K562 (cell line): ENCODE data around the gene AHNAK. TPM values are rescaled to one million over a fixed set of nuclear protein-coding genes. Genes with fewer than 3 reads are reported as not detected.

Source experiments
- CCNT2 ChIP-seq: IDR thresholded peaks from 2 replicates; pipeline ENCODE4 v1.6.1; 2011; ENCODE audit warnings: borderline replicate concordance, low read depth, mild to moderate bottlenecking, moderate library complexity, mixed read lengths, low read length; ENCODE audit not compliant: insufficient read length; ENCODE audit errors: extremely low read depth
- CHD1 ChIP-seq: fragments of 200-600 bp; sonication (generic); IDR thresholded peaks from one replicate; pipeline ENCODE4 v1.6.1; 2012; ENCODE audit warnings: mild to moderate bottlenecking, moderate library complexity, low read length, inconsistent platforms
- CREB1 ChIP-seq, 2 experiments: sonication (generic) in 1 of 2; formaldehyde crosslinking in 1 of 2; IDR thresholded peaks; 2 replicates each; pipeline versions ENCODE4 v1.6.1 to v1.8.0; 2012 to 2022; ENCODE audit warnings: inconsistent platforms in 1 of 2, mild to moderate bottlenecking in 1 of 2, missing genetic modification reagents in 1 of 2, moderate library complexity in 1 of 2
- ERF ChIP-seq: fragments of 450-650 bp; formaldehyde crosslinking; IDR thresholded peaks from 2 replicates; pipeline ENCODE4 v1.4.0; 2020; ENCODE audit warnings: mild to moderate bottlenecking, mixed read lengths
- HMBOX1 ChIP-seq: sonication (generic); IDR thresholded peaks from 2 replicates; pipeline ENCODE4 v1.6.1; 2016
- KLF10 ChIP-seq: fragments of 250-450 bp; sonication (Bioruptor Pico); IDR thresholded peaks from 2 replicates; pipeline ENCODE4 v1.6.1; 2021; ENCODE audit warnings: matching md5 sums
- KLF13 ChIP-seq: fragments of 450-650 bp; IDR thresholded peaks from 2 replicates; pipeline ENCODE4 v1.6.1; 2016; ENCODE audit warnings: missing genetic modification characterization, low read depth, mild to moderate bottlenecking, missing compliant biosample characterization, moderate library complexity, borderline replicate concordance
- MCM2 ChIP-seq: fragments of 450-650 bp; IDR thresholded peaks from 2 replicates; pipeline ENCODE4 v1.6.1; 2017; ENCODE audit warnings: low read depth, mild to moderate bottlenecking
- MEIS2 ChIP-seq: fragments of 450-650 bp; IDR thresholded peaks from 2 replicates; pipeline ENCODE4 v1.6.1; 2014; ENCODE audit warnings: mild to moderate bottlenecking; ENCODE audit not compliant: partially characterized antibody
- MXI1 ChIP-seq: IDR thresholded peaks from 2 replicates; pipeline ENCODE4 v1.6.1; 2011; ENCODE audit warnings: low read depth, mild to moderate bottlenecking, improper control_type of control experiment, low read length
- MYNN ChIP-seq, 2 experiments: sonication (generic); formaldehyde crosslinking in 1 of 2; IDR thresholded peaks; 2 replicates each; pipeline versions ENCODE4 v1.5.0 to v1.6.1; 2016 to 2020; ENCODE audit warnings: antibody characterized with exemption in 1 of 2, missing genetic modification reagents in 1 of 2
- PBX2 ChIP-seq, 2 experiments: IDR thresholded peaks in 1 of 2; conservative IDR thresholded peaks in 1 of 2; 2 replicates each; pipeline ENCODE4 v1.6.1; 2016; ENCODE audit warnings: low read depth in 2 of 2, mild to moderate bottlenecking in 1 of 2, missing compliant biosample characterization in 1 of 2, missing genetic modification characterization in 1 of 2, moderate library complexity in 1 of 2
- PCBP2 ChIP-seq: fragments of 200-400 bp; formaldehyde crosslinking; IDR thresholded peaks from 2 replicates; pipeline ENCODE4 v1.6.1; 2018; ENCODE audit warnings: low read length, low read depth, mild to moderate bottlenecking, moderate library complexity; ENCODE audit not compliant: poor library complexity, severe bottlenecking
- POLR2A ChIP-seq: fragments of 450-650 bp; conservative IDR thresholded peaks from 2 replicates; pipeline ENCODE4 v1.6.1; 2016
- POLR2AphosphoS2 ChIP-seq: IDR thresholded peaks from 2 replicates; pipeline ENCODE4 v1.6.1; 2012; ENCODE audit warnings: low read length, improper control_type of control experiment
- PREB ChIP-seq: sonication (generic); formaldehyde crosslinking; IDR thresholded peaks from 2 replicates; pipeline ENCODE4 v1.8.1; 2023; ENCODE audit warnings: mild to moderate bottlenecking, missing genetic modification reagents
- SOX6 ChIP-seq: fragments of 450-650 bp; IDR thresholded peaks from 2 replicates; pipeline ENCODE4 v1.6.1; 2014; ENCODE audit warnings: mild to moderate bottlenecking
- SPI1 ChIP-seq: IDR thresholded peaks from 2 replicates; pipeline ENCODE4 v1.6.1; 2011; ENCODE audit warnings: low read depth, low read length, control low read depth, borderline replicate concordance
- U2AF2 ChIP-seq: fragments of 200-400 bp; formaldehyde crosslinking; optimal IDR thresholded peaks from 2 replicates; pipeline ENCODE3; 2017; ENCODE audit warnings: low read depth, mild to moderate bottlenecking, low read length
- XRCC3 ChIP-seq: fragments of 450-650 bp; IDR thresholded peaks from 2 replicates; pipeline ENCODE4 v1.6.1; 2017; ENCODE audit warnings: mild to moderate bottlenecking, moderate library complexity
- ZBTB34 ChIP-seq: fragments of 250-450 bp; sonication (Bioruptor Pico); IDR thresholded peaks from 2 replicates; pipeline ENCODE4 v1.8.0; 2021; ENCODE audit warnings: mild to moderate bottlenecking, moderate library complexity
- ZEB2 ChIP-seq: fragments of 450-650 bp; IDR thresholded peaks from 2 replicates; pipeline ENCODE4 v1.6.1; 2016
- ZNF780A ChIP-seq: fragments of 250-450 bp; sonication (Bioruptor Pico); IDR thresholded peaks from 2 replicates; pipeline ENCODE4 v1.5.0; 2021; ENCODE audit warnings: mild to moderate bottlenecking
- polyA plus RNA-seq, 8 experiments: library from polyadenylated mRNA; depleted of rRNA in 4 of 8; stranded (reverse) in 5 of 8; unstranded in 3 of 8; fragments of >200 nt; fragmentation: Nextera tagmentation in 2 of 8; fragmentation: Illumina TruSeq in 1 of 8; extraction: Ambion mirVana in 2 of 8; extraction: Trizol in 1 of 8; gene quantifications; 2 replicates each; pipeline versions ENCODE4 v1.2.1 to v1.2.3, GENCODE V29; 2011 to 2014; ENCODE audit warnings: inconsistent platforms in 1 of 8, missing spikeins in 1 of 8
- total RNA-seq, 7 experiments: library from RNA; depleted of rRNA in 6 of 7; stranded (reverse); fragments of >200 nt in 6 of 7; fragmentation: Illumina TruSeq in 2 of 7; extraction: Trizol in 2 of 7; gene quantifications; 2 replicates each; pipeline versions ENCODE4 v1.2.1 to v1.2.3, GENCODE V29; 2011 to 2021; ENCODE audit warnings: low replicate concordance in 1 of 7

Gene AHNAK
- total and polyA plus RNA-seq, 9 of the 15 experiments (the other 6 are each of a cell fraction or from before 2014, with no cell fraction given) = 1.5 to 89.7 (median 45.0) TPM

- TF ChIP-seq PBX2 (CRISPR knock-in tag; IDR thresholded peaks at IDR 0.05; ENCODE audit: low read depth) = no peak
- TF ChIP-seq PBX2 (tag; conservative IDR thresholded peaks at IDR 0.05; ENCODE audit: low read depth) = no peak
- peak; percentile 53; the same call in 1 of the 2 replicates for TF ChIP-seq SPI1
- TF ChIP-seq POLR2A = peak; percentile 98
- TF ChIP-seq MEIS2 = peak; percentile 66
- TF ChIP-seq CREB1 (IDR thresholded peaks at IDR 0.05) = peak; percentile 95
- TF ChIP-seq CREB1 (CRISPR knock-in tag; IDR thresholded peaks at IDR 0.05) = peak; percentile 97
- no peak for TF ChIP-seq ZNF780A (CRISPR knock-in tag)
- no peak; the same call in 1 of the 2 replicates for TF ChIP-seq MYNN (IDR thresholded peaks at IDR 0.05)
- no peak for TF ChIP-seq MYNN (CRISPR knock-in tag; IDR thresholded peaks at IDR 0.05)
- TF ChIP-seq PCBP2 = no peak
- TF ChIP-seq HMBOX1 = no peak
- TF ChIP-seq ZEB2 = peak; percentile 100
- no peak for TF ChIP-seq ERF
- TF ChIP-seq MXI1 = peak; percentile 70
- TF ChIP-seq CCNT2 = no peak
- 0 out of 2 replicates have a peak, but pooled peaks have one; percentile 16 for TF ChIP-seq ZBTB34 (CRISPR knock-in tag)
- TF ChIP-seq SOX6 = peak; percentile 78
- peak; percentile 71; the same call in 1 of the 2 replicates for TF ChIP-seq POLR2AphosphoS2
- TF ChIP-seq KLF10 (CRISPR knock-in tag) = no peak
- no peak for TF ChIP-seq MCM2
- no peak for TF ChIP-seq PREB (CRISPR knock-in tag)
- peak; percentile 85; the same call in 1 of the 2 replicates for TF ChIP-seq KLF13 (tag)
- peak; percentile 6 for TF ChIP-seq CHD1
- no peak for TF ChIP-seq U2AF2
- no peak for TF ChIP-seq XRCC3
These were observed 45.0 kb upstream of the AHNAK start, which contains the start of gene TUT1 (continued) for GRCh38 chr11:62591448-62592145.
